HS-27A (cell line): ENCODE results near the gene EMX1.

Experiments used
- DNase-seq: peaks from one replicate; pipeline ENCODE4 v3.0.0-alpha.2; 2012; ENCODE audit warnings: low read depth, missing footprints

Gene EMX1

DNA sequence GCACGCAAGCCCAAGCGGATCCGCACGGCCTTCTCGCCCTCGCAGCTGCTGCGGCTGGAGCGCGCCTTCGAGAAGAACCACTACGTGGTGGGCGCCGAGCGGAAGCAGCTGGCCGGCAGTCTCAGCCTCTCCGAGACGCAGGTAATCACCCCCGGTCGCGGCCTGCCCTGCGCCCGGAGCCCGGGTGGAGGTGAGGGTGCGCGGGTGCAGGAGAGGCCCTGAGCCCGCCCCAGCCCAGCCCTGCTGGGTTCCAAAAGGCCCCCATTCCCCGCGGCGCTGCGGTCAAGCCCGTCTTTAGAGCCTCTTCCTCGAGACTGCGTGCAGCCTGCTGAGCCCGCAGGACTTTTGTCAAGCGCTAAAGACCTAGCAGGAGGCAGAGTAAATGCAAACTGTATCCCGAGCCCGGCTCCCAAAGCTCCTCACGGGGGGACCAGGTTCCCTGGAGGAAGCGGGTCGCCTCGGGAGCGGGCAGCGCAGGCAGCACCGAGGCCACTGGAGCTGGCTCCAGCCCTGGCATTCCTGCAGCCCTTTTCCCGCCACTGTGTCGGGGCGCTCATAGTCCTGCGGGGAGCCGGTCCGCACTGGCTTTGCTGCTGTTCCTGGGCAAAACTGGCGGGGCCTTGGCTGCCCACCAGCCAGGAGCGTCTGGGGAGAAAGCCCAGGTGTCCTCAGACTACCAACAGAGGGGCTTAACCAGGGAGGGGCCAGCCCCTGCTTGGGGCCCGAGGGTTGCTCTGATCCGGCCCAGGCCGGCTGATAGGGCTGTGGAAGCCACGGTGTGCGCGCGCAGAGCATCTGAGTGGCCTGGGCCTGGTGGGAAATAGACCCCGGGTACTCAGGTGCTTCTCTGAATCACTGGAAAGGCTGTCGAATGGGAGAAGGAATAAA, 7.3 kb downstream of the EMX1 start:
- DNase-seq: no peak

DNA sequence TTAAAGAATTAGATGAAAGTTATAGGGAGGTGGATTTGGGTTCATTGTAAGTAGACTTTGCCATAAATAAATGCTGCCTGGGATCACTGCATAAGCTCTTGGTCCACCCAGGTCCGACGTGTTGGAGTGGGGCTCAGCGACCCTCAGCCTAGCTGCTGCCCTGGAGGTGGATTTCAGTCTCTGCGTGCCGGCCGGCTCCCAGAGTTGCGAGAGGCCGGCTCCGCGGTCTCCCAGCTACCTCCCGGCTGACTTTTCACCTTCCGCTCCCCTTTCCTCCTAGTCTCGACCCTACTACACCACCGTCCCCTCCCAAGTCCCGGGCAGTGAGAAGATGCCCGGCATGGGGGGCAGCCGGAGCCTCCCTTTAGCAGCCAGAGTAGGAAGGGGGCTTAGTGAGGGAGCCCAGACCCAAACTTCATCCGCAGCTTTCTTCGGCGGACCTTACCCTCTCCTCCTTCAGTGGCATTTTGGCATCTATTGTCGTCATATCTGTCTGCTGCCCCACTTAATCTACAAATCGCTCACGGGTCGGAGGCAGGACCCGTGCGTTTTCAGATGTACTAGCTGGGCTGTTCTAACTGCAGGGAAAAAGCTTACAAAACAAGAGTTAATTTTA, 8.1 kb downstream of the EMX1 start:
- no peak for DNase-seq

DNA sequence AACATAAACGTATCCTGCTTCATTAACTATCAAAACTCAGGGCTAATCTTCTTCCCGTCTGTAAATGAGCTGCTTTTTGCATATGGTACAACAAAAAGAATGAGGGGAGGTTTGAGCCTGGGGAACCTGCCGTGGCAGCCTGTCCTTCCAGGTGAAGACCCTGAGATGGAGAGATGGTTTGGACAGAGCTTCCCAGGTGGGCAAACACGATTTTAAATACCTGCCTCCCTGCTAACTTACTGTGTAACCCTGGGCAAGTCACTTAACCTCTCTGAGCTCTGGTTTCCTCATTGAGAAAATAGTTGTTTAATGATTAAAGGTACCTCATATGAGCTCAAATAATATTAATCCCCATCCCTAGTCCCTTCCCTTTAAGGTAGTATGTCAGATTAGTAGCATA, 9.0 kb downstream of the EMX1 start:
- DNase-seq: no peak

DNA sequence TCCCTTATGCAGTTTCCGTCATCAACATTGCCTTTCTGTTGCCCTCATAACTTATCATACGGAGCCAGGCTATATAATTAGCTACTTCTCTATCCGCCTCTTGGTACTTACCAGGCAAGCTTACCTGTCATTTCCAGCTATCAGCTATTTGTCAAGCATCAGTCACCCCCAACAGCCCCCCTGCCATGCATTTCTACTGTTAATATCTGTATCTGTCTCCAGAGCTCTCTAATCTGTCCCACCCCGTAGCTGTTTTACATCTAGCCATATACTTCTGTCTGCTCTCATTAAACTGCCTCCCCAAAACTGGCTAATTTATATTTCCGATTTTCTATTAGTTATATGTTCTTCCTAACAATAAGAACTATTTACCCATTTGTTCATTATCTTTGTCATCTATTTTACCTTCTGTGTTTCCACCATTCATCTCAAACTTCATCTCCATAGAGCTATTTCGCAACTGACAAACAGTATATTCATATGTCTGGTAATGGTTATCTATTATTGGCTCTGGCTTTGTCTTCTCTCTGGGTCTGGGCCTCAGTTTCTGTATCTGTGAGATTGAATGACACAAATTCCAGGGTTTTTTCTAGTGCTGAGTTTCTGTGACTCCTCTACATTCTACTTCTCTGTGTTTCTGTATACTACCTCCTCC, 9.6 kb downstream of the EMX1 start:
- DNase-seq: no peak

DNA sequence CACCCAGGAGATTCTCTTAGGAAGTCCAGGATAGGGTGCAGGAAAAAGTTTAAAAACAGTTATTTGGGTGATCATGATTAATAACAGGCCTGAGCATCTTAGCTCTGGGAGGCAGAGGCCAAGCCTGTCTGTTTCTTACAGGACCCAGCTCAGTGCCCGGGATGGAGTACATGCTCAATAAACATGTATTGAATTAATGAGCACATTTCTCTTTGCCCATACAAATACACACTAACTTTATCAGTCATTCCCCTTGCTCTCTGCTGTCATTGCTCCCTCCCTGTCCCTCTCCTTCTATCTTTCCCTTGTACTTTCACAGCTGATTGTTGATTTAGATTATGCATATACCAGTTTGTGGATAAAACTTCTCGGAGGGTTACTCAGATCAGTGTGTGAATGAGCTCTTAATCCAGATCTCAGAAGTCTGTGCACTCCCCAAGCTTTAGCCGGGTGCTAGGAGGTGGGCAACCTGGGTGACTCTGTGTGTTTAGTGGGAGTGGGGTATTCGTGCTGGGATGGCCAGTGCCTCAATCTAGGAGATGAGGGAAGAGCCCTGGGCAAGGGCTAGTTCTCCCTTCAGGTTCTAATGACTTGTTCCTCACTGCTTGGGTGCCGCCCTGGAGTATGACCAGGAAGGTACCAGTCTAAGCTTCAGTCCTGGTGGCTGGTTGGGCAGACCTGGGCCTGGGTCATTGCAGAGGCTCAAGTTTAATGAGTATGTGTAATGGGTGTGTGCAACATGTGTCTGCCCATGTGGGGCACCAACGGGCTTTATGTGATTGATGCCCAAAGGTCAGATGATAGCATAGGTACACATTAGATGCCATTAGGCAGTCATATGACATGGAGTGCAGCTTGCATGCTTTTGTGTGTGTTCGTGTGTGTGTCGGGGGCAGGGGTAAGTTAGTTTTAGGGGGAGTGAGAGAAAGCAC, 10.6 kb downstream of the EMX1 start:
- DNase-seq: no peak

DNA sequence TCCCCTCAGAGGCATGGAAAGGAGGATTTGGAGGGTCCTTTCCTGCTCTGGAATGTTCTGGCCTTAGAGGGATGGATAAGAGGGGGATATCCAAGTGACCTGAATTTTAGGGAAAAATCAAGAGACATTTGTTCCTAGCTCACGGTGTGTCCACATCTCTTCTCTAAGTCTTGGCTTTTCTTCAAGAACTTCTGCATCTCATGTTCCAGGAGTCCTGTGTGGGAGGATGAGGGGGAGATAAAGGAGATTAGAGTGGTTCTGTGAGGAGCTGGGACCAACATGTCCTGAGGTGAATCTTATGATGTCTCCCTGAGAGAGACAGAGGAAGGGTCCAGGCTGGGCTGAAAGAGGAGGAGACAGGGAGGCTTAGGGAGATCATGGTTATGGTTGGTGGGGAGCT, 11.7 kb downstream of the EMX1 start:
- DNase-seq: no peak

DNA sequence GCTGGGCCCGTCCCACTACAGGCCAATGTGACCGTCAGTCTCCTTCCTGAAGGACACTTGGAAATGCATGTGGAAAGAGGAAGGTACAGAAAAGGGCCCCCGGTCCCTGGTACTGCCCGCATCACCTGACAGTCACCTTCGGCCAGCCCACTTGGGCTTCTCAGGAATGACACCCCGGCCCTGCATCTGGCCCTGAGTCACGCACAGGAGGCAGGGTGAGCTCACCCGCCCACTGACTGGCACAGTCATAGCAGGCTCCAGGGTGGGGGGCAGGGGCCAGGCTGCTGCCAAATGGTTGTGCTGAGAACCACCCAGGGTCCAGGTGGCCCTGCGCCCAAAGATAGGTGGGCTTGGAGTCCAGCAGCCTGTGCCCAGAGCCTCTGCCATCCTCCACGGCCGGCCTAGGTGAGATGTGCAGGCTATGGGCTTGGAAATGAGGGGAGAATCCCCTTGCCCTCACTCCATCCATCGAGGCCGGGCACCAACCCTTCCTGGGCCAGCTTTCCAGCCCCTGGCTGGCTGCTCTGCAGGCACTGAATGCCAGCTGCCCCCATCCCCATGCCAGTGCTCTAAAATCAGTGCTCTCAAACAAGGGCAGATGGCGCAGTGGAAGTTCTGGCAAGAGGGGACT, 14.1 kb downstream of the EMX1 start:
- DNase-seq: no peak

DNA sequence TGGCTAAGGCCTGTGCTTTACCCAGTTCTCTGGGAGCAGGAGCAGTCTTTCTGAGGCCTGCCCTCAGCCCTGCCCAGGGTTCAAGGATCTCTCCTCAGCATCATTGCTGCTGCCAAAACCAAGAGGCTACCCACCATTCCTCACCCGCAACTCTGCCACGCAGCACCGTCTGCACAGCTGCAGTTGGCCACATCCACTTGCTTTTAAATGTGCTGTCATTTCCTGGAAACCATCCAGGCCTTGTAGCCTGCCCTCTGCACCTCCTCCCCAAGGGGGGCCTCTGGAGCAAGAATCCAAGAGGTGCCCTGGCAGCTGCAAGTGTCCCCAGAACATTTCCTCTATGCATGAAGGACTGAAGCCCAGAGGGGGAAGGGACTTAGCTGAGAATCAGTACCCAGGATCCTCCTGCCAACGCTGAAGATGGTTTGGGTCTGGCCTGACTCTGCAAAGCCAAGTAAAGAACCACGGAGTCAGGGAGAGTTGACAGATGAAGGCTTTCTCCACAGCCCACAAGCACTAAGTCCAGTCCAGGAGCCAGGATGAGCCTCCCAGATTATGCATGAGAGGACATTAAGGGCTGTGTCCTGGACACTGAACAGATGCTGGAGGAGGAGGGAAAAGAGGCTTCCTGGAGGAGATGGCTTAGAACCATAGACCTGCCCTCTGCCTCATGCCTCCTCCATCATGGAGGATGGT, 14.9 kb downstream of the EMX1 start:
- no peak for DNase-seq

DNA sequence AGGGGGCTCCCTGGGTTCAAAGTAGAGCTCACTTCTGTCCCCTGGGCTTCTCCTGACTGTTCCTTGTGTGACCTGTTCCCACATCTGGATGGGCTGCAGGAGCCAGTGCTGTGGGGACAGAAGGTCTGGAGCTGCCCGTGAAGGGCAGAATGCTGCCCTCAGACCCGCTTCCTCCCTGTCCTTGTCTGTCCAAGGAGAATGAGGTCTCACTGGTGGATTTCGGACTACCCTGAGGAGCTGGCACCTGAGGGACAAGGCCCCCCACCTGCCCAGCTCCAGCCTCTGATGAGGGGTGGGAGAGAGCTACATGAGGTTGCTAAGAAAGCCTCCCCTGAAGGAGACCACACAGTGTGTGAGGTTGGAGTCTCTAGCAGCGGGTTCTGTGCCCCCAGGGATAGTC, 15.5 kb downstream of the EMX1 start:
- no peak for DNase-seq

DNA sequence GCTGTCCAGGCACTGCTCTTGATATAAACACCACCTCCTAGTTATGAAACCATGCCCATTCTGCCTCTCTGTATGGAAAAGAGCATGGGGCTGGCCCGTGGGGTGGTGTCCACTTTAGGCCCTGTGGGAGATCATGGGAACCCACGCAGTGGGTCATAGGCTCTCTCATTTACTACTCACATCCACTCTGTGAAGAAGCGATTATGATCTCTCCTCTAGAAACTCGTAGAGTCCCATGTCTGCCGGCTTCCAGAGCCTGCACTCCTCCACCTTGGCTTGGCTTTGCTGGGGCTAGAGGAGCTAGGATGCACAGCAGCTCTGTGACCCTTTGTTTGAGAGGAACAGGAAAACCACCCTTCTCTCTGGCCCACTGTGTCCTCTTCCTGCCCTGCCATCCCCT, 15.9 kb downstream of the EMX1 start:
- DNase-seq: no peak

DNA sequence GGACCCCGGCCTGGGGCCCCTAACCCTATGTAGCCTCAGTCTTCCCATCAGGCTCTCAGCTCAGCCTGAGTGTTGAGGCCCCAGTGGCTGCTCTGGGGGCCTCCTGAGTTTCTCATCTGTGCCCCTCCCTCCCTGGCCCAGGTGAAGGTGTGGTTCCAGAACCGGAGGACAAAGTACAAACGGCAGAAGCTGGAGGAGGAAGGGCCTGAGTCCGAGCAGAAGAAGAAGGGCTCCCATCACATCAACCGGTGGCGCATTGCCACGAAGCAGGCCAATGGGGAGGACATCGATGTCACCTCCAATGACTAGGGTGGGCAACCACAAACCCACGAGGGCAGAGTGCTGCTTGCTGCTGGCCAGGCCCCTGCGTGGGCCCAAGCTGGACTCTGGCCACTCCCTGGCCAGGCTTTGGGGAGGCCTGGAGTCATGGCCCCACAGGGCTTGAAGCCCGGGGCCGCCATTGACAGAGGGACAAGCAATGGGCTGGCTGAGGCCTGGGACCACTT, 16.4 kb downstream of the EMX1 start:
- DNase-seq: no peak

DNA sequence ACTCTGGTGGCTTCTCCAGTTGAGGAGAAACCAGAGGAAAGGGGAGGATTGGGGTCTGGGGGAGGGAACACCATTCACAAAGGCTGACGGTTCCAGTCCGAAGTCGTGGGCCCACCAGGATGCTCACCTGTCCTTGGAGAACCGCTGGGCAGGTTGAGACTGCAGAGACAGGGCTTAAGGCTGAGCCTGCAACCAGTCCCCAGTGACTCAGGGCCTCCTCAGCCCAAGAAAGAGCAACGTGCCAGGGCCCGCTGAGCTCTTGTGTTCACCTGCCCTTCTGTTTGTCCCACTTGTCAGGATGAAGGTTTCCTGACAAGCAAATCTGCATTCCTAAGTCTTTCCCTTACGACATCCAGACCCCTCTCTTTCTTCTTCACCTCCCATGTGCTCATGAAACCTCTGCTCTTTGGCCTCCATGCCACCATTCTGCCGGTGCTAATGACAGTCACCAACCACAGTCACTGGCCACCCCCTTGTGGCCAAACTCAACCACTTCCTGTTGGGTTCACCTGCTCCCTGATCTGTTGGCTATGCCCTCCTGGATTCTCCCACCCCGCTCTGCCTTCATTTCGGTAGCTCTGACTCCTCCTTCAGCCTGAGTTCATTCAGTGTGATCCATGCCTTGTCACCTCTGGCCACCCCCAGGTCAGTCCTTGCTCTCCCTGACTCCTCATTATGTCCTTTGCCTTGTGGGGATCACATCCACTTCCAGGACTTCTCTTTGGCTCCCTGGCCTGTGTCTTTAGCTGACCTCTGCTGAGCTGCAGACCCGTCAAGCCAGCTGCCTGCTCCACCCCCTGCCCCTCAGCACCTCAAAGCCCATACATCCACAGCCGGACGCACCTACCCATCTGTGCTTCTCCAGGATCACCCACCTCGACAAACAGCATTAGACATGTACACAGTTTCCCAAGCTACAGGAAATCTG, 17.6 kb downstream of the EMX1 start:
- DNase-seq: no peak

DNA sequence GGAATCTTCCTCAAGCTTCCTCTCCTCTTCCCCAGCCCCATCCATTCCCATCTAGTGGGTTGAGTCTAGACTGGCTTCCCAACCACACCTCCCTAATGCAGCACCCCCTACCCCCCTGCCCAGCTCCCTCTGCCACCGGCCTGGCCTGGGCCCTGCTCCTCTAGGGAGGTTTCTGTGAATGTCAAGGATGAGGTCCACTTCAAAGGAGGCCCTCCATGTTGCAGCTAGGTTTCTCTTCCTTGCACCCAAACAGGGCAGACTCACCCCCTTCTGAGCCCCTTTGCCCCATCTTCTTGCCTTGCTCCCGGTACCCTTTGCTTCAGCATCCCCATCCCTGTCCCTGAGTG, 18.3 kb downstream of the EMX1 start:
- no peak for DNase-seq

DNA sequence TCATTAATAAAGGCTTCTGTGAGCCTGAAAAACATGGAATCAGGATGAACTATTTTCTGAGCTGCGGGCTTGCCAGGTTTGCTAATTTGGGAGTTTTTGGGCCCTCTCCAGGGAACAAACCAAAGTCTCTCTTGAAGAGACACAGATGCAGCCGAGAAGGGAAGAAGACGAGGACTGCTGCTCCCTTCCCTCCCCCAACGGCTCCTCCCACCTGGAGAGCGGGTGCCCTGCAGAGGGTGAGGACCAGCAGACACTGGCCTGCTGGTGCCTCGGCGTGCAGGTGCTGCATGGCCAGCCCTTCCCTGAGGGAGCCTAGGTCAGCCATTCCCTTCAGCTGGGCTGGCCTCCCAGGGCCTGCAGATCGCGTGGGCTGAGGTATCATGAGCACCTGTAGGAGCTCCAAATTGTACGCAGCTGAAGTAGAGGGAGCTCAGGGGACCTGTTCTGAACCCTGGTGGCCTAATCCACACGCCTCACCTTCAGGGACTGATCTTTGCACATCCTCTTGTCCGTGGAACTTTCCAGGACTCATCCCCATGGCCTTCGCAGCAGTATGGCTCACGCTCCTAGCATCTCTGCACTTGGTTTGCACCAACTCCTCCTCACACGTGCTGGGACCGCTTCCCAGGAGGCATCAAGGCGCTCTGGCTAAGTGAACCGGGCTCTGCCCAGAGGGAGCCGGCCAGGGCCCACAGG, 19.5 kb downstream of the EMX1 start:
- no peak for DNase-seq

DNA sequence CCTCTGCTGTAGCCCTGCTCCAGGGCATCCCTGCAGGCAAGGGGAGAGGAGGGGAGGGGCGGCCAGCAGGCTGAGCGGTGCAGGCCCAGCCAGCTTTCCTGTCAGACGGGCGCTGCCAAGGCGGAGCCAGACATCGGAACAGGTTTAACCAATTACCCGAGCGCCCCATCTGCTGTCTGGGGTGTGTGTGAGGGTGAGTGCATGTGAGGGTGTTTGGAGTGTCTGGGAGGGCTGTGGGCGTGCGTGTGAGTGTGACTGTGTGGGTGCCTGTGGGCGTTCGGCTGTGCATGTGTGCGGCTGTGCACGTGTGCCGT, 20.0 kb downstream of the EMX1 start:
- DNase-seq: no peak

DNA sequence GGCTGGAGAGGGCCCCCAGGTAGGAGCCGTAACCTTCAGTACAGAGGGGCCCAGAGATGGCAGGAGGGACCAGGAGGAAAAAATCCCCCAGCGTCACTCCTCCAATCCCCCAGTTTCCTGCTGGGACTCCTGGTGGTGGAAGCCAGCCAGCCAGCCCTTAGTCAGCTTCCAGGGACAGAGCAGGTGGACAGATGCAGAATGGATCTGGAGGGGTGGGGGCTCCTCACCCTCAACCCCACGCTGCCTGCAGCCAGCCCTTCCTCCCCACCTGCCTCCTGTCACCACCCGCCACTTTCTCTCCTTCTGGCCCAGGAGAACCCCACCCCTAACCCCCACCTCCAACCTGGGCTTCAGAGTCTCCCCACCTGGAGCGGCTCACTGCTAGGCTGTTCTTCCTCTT, 21.1 kb downstream of the EMX1 start:
- no peak for DNase-seq

DNA sequence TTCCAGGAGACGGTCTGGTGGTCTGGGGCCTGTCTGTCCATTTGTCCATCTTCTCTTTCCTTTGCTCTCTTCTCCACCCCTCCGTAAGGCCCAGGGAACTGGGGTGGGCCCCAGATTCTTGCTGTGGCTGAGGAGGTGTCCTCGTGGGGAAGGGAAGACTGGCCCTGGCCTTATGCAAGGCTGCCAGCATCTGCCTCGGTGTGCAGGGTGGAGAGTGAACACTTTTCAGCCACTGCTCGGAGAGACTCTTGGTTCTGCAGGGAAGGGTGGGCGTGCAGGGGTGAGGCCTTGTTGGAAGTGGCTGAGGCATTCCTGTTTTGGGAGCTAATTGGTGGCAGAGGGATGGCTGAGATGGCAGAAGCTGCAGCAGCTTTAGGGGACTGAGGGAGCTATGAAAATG, 23.0 kb downstream of the EMX1 start:
- no peak for DNase-seq

DNA sequence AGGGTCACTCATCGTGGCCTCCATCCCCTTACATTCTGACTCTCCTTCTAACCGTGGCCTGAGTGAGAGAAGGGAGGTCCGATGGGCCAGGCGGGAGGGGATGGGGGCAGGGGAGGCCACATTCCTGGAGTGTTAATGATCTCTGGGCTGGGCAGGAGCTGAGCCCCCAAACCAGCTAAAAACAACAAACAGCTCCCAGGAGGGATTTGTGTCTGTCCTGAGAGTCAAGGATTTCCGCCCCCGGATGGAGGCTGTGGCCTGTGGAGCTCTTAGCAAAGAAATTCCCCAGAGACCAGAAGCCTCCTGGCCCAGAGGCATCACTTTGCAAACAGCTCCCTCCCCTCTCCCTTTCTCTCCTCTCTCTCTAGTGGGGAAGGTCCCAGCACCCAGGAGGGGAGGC, 23.5 kb downstream of the EMX1 start:
- DNase-seq: no peak

DNA sequence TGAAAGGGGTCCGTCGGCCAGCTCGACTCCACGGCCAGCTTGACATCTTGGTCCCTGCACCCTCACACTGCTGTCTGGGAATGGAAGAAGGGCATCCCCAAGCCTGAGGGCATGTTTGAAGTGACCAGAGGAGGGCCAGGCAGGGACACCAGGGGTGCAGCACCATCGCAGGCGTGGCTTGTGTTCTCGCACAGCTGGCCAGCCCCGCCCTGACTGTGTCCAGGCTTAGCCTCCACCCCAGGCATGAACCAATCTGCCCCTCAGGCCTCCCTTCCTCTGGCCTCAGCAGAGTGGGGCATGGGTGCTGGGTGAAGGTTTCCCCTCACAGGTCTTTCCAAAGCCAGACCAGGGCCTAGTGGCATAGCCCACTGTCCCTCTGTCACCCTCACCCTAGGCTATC, 25.0 kb downstream of the EMX1 start:
- no peak for DNase-seq
